Dedifferentiated amniotic fluid mesenchymal stem cell (primary cell): ENCODE data around the gene PLEKHA3.

ENCODE experiments used
- DNase-seq: peaks from one replicate; pipeline ENCODE4 v3.0.0-alpha.2; 2016; ENCODE audit errors: extremely low spot score

Gene PLEKHA3

DNA sequence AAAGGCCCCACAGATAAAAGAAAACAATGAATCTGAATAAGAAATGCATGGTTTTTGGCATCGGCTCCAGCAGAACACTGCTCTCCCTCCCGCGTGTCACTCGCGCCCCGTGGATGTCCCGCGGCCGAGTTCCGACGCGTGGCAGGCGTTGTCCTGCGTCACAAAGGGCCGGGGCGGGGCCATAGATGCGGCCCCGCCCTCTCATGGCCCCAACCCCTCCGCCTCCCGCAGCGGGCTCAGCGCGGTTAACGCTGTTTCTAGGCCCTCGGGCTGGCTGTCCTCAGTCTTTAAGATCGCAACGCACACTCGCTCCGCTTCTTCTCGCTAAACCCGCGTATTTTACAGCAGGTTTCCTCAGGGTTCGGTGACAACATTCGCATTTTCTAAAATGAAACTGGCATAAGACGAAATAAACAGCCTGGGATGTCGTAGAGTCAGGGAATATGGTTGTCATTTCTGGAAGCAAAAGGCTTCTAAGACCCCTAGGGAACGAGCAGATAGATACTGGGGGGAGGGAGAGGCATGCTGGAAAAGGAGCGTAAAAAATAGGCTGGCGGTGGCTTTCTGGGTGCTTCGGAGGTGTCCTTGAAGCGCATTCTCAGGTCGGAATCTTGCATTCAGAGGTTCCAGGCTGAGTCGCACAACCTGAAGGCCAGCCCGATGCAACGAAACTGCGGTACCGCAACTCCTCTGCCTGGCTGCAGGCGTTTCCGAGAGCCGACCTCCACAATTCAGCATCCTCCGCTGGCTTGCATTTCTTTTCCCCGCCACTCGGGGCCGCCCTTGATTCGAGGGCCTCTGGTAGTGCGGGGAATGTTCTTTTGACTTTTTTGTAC lies 1.6 kb upstream of the PLEKHA3 start, which contains the start of gene FKBP7:
TSS of gene FKBP7 (minus strand) at position 162 of the 836 bp plus-strand sequence. CDS start at position 61, 101 bp downstream.
- DNase-seq, result peak; percentile 78

DNA sequence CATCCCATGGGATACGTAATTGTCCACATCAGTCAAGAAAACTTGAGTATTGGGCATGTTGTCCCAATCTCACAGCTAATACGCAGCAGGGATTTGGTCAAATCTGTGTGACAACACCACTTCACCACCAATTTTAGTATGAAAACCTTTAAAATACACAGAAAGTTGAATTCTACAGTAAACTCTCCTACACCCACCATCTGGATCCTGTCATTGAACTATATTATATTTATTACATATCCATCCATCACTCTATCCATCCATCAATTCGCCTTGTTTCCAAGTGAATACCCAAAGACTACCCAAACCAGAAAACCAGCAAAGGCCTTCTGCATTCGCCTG lies 1.0 kb upstream of the PLEKHA3 start:
- no peak for DNase-seq

DNA sequence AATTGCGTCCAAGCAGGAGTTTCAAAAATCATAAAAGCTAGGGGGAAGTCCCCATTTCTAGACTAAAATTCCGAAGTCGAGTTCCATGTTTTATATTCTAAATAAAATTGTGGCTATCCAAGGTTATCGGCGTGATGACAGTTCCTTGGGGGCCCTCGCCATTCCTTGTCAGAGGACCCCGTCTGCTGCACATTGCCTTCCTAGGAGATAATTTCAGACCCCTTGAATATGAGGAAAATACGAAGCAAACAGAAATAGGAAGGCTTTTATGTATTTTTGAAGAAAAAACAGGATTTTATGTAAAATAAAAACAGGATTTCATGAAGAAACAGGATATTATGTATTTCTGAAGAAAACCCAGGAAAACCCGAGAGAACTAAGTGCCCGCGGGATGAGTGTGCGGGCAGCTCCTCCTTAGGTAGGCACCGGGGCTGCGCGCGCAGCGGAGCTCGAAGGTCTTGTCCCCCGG lies 465 bp upstream of the PLEKHA3 start:
- DNase-seq, result no peak

DNA sequence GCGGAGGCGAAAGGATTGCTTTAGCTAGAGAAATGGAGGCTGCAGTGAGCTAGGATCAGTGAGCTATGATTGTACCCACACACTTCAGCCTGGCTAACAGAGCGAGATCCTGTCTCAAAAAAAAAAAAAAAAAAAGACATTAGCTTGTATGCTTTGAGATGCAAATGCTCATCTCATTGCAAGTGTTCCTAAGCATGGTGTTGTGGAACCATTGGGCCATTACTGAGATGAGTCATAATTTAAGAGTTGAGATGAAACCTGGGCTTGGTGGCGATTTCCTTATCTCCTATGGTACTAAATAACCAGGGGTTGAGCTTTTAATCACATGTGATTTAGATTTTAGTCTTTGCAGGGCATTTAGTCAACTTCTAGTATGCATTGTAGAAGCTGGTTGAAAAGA lies 2.2 kb downstream of the PLEKHA3 start:
- DNase-seq, result no peak

DNA sequence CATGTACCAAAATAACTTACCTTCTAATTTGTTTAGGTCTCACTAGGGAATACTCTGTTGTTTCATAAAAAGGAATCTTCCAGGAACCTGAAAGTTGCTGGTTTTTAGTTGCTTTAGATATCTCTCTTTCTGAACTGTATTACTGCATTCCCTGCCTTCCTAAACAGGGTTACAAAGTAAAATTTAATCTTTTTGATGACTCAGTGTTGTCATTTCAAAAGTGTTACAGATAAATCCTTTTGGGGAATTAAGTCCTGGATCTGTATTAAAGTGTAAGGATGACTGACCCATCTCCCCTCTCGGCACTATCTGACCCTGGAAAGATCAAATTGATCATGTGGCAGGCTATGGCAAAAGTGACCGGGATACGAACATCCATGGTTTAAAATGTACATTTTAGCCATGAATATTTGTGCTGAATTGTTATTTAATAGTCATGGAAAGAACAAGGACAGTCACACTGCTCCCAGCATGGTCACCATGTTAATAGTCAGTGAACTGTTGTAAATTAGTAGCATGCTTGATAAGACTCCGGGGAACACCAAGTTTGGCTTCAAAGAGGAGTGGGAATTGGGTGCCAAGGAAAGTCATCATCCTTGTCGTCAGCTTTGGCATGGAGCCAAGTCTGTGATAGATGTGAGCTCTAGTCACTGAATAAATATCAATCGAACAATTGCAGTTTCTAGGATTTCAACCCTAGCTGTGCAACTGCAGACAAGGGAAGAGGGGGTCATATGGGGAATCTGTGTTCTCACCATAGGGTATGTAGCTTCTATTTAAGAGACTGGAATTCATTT lies 4.2 kb downstream of the PLEKHA3 start:
- DNase-seq, result no peak

DNA sequence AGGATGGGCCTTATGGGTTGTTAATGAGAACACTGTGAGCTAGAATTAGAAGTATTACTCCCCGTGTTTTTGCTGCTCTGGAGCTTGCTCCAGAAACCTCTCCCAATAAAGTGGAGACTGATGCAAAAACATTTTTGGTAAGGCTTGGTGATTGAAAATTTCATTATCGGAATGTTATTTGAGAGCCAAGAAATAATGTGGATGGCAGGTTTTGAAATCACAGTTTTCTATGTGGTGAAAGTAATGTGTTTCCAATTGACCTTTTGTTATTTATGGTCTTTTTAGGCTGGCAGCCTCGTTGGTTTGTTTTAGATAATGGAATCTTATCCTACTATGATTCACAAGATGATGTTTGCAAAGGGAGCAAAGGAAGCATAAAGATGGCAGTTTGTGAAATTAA lies 5.1 kb downstream of the PLEKHA3 start:
- DNase-seq, result no peak

DNA sequence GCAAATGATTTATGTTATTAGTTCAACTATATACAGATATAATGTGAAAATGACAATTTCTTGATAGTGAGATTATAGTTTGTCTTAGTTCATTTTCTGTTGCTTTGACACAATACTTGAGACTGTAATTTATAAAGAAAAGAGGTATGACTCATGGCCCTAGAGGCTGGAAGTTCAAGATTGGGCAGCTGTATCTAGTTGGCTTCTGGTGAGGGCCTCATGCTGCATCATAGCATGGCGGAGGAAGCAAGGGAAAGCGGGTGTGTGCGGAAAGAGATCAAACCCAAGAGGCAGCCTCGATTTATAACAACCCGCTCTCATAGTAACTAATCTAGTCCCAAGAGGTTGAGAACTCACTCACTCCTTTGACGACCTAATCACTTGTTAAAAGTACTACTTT lies 11.4 kb downstream of the PLEKHA3 start:
- no peak for DNase-seq

DNA sequence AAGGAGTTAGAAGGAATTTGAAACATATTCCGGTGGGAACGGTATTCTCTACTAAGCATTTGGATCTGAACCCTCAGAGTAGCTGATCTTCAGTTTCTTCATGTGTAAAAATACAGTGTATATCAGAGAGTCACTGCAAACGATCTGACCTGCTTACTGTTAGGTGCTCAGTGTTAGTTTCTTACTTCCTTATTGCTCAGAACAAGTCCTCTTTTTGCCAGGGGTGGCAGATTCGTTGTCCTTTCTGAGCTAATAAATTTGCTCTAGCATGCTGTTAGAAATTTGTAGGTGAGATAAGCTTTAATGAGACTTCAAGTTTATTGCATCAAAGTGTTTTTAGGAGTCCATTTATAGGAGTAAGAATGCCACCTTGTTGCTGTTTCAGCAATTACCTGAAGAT lies 15.8 kb downstream of the PLEKHA3 start:
- no peak for DNase-seq

DNA sequence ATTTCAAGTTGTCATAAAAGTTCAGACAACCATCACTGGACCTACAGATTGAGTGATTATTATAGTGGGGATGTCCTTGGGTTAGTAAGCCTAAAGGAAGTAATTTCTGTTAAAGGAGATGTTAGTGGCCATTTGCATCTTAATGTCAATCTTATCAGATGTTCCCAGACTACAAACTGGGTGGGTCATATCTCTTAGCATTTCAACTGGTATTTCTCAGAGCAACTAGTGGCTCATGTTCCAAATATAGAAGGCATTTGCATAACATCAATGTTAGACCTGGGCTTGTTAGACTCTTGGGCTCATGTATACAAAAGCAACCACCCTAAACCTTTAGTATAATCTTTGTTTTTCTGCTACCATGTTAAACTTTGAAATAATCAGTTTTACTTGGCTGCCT lies 17.9 kb downstream of the PLEKHA3 start:
- no peak for DNase-seq

DNA sequence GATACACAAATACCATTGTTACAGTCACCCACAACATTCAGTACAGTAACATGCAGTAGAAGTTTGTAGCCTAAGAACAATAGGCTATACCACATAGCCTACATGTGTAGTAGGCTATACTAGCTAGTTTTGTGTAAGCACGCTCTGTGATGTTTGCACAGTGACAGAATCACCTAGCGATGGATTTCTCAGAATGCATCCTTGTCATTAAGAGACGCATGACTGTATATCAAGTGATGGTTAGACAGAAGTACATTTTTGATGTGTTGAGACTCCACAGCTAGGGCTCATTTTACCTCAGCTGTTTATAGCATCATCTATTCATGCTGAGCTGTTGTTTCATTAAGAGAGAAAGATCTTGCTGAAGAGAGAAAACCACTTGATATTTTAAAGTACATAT lies 19.4 kb downstream of the PLEKHA3 start:
- DNase-seq, result no peak

DNA sequence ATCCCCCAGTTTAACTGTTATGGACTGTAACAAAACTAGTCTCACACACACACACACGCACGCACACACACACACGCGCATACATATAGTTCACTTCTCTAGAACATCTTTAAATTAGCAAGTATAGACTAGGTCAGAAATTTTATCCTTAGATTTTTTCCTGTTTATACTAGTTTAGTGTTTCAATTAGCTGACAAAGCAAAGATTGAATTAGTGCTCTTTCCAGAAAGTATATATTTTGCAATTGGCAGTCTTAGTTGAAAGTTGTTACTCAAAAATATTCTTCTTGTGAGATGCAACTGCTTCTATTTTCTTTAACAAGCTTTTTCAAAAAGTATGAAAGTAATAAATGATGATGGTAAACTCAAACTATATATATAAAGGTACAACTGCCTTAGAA lies 22.5 kb downstream of the PLEKHA3 start:
- no peak for DNase-seq

DNA sequence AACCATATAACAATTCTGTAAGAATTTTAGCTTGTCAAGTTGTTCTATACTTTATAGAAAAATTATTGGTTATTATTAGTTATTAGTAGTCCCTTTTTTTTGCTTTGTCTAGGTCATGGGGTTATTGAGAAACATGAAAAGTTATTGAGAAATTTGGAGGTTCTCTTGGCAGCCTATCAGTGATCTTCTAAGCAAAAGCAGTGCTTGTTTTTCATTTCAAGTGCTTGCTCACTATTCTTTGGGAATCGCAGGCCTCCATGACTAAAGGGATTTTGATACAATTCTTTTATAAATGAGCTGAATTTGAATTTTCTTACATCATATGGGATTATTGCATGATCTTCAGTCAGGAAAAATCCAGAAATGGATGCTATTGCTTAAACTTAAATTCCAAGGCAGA lies 25.8 kb downstream of the PLEKHA3 start:
- DNase-seq, result no peak

DNA sequence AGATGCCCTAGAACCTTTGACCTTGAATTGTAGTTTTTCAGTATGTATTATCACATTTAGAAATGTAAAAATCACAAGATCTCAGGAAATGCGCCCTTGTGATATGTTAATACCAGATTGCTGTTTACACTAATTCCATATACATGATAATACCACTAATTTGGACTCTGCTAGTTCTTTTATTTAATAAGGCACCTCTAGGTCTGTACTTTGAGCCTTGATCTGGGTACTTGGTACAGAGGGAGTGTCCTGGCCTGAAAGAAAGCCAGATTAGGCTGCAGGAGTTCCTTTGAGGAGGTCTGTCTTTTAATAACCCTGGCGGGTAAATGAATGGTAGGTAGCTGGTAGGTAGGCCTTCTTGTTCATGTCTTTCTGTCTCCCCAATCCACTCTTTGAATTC lies 26.3 kb downstream of the PLEKHA3 start:
- DNase-seq, result no peak

DNA sequence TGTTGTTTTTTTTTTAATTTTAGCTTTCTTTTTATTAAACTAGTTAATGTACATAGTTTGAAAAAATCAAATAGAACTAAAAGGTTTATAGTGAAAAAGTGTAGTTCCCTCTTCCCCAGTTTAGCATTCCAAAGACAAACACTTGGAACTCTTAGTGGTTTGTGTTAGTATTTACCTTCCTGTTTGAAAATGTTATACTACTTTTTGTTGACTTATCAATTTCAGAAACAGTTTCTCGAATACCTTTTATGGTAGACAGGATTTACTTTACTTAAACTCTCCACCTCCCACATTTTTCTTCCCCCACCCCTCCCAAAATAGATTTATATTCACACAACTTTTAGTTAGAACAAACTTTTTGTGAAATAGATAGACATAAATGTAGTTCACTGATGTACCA lies 26.7 kb downstream of the PLEKHA3 start:
- DNase-seq, result no peak

DNA sequence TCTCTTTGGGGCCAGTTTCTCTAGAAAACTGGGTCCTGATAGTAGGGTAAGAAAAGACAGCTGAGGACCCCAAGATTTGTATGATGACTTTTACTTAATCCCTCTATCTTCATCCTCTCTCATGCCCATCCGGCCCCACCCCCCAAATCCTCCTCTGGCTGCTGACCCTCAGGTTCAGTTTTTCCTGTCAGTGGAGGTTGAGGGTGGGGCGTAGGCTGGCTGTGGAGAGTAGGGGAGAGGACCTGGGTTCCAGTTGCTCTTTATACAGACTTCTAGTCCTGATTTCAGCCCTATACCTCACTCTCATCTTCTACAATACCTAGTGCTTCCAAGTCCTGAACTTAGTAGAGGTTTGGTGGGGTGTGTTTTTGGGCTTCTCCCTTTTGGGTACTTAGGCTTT lies 28.4 kb downstream of the PLEKHA3 start:
- DNase-seq, result no peak

DNA sequence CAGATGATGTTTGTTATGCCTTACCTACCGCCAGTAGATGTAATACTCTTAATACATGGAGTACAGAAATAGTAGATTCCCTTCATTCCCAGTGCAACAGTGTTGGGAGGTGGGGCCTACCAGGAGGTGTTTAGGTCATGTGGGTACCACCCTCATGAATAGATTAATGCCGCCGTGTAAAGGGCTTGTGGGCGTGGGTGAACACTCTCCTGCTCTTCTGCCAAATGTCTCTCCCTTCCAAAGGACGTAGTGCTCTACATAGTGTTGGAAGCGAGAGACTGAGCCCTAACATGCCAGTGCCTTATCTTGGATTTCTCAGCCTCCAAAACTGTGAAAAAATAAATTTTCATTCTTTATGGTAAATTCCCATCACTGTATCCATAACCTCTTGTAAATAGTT lies 30.1 kb downstream of the PLEKHA3 start:
- DNase-seq, result no peak

DNA sequence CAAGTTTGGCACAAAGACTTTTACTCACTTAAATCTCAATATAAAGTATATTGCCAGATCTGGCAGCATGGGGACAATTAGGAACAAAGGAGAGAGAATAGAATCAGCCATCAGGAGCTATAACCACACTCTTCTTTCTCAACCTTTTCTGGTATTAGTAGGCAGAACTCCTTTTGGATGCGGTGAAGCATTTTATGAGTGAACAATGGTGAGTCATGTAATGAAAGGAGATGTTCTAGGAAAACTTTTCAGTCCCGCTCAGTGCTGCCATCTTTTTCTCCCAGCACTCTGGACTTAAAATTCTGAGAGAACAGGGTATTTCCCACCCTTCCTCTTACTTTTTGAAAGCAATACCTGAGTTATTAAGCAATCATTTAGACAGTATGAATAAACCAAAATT lies 32.2 kb downstream of the PLEKHA3 start:
- no peak for DNase-seq

DNA sequence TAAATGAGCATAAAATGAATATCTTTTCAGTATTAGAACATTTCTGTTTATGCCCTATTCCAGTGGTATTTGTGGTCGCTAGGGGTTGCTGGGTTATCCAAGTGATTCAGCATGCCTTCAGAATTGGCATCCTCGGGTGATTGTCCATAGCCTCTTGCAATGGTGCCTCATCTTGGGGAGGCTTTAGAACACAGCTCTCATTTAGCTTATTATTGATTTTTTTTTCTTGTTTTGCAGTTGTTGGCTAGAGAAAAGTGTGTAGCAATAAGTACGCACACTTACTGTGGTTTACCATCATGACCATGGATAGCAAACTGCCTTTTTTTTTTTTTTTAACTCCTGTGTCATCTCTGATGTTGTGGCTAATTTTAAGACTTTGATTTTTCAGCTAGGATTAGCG lies 33.6 kb downstream of the PLEKHA3 start:
- DNase-seq, result no peak

DNA sequence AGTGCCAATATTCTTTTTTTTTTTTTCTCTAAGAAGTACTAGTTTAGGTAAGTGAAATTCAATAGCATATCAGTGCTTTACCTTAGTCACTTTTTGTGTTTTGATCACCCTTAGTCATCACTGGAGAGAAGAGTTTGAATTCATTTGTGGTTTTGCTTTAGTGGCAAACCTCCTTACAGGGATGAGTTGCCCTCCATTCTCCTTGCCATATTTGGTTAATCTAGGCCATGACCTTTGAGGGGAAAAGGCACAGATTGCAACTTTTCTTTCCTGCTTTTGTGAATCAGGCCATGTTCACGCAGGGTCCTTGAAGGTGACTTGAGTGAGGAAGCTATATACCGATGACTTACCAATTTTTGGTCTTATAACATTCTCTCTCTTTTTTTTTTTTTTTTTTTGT lies 34.4 kb downstream of the PLEKHA3 start:
- DNase-seq, result no peak

DNA sequence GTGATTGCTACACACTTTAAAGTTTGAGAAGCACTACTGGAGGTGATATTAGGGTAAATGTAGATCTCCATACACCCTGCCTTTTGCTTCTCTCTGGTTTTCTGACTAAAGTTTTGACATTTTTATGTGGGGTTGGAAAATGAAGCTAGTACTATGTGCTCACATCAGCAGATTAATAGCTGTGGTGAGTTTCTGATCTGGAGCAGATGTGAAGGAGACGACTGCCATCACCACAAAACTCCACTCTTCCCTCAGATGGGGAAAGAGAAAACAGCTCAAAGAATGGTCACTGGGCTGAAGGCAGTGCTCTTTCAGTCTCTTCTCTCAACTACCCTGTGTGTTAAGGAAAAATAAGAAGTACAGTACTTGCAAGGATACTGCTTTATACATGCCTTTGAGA lies 37.2 kb downstream of the PLEKHA3 start:
- DNase-seq, result no peak

DNA sequence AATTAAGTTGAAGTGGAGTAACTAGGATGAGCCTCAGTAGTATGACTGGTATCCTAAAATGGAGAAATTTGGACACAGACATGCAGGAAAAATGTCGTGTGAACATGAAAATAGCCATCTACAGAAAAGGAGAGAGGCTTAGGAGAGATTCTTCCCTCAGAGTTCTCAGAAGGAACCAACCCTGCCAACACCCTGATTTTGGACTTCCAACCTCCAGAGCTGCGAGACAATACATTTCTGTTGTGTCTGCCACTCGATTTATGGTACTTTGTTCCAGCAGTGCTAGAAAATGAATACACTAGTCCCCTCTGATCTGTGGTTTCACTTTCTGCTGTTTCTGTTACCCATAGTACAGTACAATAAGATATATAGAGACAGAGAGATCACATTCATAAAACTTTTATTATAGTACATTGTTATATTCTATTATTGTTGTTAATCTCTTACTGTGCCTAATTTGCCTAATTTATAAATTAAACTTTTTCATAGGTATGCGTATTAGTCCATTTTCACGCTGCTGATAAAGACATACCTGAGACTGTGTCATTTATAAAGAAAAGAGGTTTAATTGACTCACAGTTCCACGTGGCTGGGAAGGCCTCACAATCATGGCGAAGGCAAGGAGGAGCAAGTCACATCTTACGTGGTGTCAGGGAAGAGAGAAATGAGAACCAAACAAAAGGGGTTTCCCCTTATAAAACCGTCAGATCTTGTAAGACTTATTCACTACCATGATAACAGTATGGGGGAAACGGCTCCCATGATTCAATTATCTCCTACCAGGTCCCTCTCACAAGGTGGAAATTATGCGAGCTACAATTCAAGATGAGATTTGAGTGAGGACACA lies 41.3 kb downstream of the PLEKHA3 start:
- DNase-seq, result no peak

DNA sequence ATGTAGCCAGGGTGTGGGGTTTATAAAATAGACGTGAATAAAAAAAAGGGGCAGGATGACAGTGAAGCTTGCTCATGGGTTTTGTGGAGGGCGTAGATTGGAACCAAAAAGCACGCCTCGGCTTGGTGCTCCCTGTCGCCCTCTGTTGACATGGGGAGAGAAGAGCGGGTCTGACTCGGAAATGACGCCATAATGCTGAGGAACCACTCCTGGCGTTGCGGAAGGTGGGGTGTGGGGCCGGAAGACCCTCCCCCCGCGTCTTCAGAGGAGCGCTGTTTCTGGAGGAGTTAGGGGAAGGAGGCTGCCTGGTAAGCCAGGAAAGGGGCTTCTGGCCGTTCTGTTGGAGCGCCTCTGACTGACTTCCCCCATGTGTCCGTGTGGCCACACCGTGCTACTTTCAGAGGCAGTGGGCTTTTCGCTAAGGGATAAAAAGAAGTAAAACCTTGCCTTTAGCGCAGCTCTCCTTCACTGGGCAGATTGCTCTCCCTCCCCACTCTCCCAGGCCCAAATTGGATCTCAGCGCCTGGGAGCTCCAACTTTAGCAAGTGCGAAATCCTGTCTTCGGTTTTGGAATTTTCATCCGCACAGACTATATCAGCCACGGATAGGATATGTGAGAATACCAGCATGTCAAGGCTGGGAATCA lies 42.8 kb downstream of the PLEKHA3 start:
- DNase-seq, result peak; percentile 80
